ENCODE data around the gene UBE2S.

GRCh38 chr19:55353803-55354697, 53.5 kb downstream of the UBE2S start:
- no peak for TF ChIP-seq POLR2A (IDR thresholded peaks at IDR 0.05)
- TF ChIP-seq POLR2AphosphoS5 (IDR thresholded peaks at IDR 0.05): peak in 1 of 3 donors; percentile 24
- TF ChIP-seq, protein P1, sequence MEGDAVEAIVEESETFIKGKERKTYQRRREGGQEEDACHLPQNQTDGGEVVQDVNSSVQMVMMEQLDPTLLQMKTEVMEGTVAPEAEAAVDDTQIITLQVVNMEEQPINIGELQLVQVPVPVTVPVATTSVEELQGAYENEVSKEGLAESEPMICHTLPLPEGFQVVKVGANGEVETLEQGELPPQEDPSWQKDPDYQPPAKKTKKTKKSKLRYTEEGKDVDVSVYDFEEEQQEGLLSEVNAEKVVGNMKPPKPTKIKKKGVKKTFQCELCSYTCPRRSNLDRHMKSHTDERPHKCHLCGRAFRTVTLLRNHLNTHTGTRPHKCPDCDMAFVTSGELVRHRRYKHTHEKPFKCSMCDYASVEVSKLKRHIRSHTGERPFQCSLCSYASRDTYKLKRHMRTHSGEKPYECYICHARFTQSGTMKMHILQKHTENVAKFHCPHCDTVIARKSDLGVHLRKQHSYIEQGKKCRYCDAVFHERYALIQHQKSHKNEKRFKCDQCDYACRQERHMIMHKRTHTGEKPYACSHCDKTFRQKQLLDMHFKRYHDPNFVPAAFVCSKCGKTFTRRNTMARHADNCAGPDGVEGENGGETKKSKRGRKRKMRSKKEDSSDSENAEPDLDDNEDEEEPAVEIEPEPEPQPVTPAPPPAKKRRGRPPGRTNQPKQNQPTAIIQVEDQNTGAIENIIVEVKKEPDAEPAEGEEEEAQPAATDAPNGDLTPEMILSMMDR (IDR thresholded peaks at IDR 0.05): no peak

Measured in breast epithelium (tissue), 3 donors.